HG03280 (cell line): ENCODE measurements around the gene KIF12.

Experiments used
- ATAC-seq: cut with Tn5 transposase; IDR thresholded peaks from one replicate; pipeline ENCODE4 v1.9.1; 2021; ENCODE audit warnings: mild to moderate bottlenecking, moderate library complexity; ENCODE audit not compliant: unreplicated experiment

Gene KIF12

DNA sequence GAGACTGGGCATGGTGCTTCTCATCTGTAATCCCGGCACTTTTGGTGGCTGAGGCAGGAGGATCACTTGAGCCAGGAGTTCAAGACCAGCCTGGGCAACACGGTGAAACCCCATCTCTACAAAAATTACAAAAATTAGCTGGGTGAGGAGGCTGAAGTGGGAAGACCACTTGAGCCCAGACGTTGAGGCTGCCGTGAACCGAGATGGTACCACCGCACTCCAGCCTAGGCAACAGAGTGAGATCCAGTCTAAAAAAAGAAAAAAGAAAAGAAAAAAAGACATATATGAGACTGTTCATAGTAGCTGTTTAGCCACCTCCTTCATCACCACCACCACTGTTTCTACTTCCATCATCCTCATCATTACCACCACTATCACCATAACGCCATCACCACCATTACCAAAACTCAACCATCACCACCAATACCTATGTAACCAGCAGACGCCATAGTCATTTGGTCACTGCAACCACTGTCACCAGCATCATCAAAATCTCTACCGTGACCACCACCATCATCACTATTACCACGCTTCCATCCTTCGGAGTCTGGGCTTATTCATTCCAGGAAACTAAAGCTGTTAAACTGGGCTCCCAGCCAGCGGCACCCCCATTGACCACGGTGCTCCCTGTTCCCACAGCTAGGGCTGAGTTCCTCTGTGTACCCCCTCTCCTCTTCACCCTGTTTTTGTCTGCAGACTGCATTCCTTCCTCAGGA lies 8.4 kb upstream of the KIF12 start:
- ATAC-seq = no peak

DNA sequence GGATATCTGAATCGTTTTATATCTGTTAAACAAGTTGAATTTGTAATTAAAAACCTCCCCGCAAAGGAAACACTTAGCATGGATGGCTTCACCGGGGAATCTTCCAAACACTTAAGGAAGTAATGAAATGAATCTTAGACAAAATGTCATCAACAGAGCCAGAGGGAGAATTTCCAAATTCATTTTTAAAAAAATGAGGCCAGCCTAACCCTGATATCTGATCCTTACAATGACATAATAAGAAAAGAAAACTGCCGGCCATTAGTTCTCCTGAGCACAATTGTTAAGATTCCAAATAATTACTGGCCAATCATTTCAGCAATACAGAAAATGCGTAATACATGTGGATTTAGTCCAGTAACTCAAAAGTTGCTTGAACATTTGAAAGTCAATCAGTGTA lies 6.1 kb upstream of the KIF12 start:
- no peak for ATAC-seq

DNA sequence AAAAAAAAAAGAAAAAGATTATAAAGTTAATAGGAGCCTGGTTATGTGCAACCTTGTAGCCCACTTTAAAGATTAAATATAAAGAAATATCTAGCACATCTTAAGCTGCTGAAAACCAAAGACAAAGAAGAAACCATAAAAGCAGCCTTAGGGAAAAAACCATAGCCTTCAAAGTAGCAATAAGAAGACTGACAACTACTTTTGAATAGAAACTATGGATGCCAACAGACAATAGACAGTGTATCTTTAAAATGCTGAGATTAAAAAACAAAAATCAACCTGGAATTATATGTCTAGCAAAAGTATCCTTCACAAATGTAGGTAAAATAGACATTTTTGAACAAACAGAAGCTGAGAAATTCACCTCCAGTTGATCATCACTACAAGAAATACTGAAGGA lies 3.4 kb upstream of the KIF12 start:
- ATAC-seq = no peak

DNA sequence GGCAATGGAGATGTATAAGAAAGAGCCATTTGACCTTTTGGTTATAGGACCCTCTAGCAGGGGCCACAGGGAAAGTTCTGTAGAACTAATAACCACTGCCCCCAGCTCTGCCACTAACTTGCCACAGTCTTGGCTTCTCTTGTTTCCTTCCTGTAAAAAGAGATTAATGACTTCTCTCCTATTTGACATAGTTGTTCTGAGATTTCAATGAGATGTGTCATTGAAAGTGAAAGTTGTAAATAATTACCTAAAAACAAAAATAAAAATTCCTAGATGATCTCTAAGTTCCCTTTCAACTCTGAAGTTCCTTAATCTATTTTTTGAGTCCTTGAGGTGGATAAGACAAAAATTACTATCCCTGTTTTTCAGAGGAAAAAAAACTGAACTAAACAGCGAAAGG lies 1.4 kb upstream of the KIF12 start:
- no peak for ATAC-seq

DNA sequence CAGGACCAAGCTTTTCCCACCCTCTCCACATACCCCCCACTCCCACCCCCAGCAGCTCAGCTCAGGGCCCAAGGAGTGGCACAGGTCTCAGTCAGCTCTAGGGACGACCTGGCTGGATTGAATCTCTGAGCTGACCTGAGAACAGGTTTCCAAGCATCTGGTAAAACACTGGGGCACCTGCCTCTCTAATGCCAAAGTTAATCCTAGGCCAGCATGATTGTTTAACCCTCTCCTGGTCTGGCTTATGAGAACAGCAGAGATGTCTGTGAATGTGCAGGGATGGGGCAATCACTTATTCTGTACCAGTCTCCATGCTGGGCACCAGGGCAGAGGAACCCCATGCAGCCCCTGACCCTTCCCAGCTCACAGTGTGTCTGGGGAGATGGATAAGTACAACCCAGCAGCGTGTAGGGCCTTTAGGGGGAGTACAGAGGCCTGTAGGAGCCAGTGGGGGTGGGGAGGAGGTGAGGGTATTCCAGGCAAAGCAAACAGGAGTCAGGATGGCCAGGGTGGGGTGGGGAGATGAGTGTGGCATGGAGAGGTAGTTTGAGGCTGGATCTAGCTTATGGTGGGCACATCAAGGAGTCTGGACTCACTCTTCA lies 678 bp upstream of the KIF12 start:
- no peak for ATAC-seq

DNA sequence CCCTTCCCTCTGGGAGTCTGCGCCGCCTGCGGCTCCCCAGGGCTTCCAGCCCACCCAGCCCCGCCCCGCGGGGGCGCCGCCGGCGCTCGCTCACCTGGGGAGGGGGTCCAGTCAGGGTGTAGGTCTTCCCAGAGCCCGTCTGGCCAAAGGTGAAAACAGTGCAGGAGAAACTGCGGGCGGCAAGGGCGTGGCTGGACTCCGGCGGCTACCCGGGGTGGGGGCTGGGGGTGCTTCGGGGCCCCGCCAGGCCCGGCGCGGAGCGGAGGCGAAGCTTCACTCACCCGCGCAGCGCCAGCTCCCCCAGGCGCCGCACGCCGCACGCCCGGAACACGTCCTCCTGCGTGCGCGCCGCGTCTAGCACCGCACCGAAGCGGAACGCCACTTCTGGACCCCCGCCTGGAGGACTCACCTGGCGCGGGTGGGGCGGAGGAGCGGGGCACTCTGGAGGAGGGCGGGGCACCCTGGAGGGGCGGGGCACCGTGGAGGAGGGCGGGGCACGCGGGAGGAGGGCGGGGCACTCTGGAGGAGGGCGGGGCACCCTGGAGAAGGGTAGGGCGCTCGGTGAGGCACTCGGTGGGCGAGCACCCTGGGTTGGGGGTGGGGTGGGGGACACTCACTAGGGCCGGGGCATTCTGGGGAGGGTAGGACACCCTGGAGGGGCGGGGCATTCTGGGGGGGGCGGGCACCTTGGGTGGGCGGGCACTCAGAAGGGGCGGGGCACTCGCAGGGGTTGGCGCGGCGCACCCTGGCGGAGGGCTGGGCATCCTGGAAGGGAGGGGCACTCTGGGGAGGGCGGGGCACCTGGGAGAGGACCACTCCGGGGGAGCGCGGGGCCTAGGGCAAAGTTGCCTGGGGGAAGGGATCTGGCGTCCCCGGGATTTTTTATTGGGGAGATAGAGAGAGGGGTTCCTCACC lies 814 bp downstream of the KIF12 start:
- no peak for ATAC-seq

DNA sequence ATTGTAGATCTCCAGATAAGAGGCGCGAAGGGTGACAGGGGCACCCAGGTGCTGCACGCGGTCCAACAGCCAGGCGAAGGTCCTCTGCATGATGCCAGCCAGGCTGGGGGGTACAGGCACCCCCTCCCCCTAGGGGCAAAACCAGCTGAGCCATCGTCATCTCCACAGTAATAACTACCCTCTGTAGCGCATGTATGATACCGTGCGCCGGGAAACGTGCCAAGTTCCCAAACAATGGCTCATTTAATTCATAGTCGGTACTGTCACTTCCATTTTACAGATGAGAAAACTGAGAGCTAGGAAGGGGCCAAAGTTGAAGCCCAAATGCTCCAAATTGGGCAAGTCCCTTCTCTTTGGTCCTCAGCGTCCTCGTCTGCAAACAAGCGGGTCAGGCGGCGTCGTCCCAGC lies 1.5 kb downstream of the KIF12 start:
- no peak for ATAC-seq

DNA sequence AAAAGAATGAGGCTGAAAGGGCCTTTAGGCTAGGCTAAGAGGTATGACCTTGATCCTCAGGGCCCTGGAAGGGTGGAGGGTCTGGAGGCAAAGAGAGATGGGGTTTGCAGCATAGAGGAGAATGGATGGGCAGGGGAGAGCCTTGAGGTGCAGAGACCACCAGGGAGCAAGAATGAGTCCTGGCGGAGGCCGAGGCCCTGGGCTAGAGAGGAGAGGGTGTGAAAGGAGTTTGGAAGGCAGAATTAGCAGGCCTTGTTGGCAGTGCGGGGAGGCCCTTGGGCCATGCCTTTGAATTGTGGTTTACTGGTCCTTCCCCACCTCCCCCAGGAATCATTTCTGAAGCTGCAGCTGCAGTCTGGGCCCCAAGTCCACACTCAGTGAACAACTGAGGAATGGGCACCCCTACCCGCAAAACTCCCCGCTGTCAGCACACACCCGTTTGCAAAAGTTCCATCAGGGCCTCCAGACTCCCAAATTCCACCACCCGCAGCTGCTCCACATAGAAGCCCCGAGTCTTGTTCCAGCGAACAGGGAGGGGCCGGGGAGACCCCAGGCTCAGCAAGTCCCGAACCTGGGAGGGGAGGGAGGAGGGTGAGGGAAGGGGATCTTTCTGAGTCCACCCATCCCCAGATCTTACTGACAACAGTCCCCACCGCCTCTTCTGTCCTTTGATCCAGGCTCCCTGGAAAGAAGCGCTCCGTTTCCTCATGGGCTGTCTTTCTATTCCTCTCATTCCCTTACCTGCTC lies 2.1 kb downstream of the KIF12 start:
- no peak for ATAC-seq

DNA sequence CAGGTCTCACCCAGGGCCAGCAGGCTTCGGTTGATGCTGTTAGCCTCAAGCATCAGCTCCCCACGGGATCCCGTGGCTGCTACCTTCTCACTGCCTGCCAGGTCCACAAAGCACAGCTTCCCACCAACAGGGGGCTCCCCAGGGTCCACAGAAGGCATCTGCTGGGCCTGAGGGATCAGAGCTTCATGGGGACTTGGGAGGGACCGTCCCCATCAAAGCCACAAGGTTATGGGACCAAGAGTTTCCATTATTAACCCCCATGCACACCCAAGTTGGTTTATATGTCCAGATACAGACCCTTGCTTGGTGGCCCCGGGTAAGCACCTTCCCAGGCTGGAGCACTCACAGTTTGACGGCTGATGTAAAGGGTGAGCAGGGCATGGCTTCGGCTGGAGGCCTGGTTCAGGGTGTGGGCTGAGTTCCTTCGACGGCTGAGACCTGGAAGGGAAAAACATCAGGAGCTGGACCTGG lies 3.0 kb downstream of the KIF12 start:
- no peak for ATAC-seq

DNA sequence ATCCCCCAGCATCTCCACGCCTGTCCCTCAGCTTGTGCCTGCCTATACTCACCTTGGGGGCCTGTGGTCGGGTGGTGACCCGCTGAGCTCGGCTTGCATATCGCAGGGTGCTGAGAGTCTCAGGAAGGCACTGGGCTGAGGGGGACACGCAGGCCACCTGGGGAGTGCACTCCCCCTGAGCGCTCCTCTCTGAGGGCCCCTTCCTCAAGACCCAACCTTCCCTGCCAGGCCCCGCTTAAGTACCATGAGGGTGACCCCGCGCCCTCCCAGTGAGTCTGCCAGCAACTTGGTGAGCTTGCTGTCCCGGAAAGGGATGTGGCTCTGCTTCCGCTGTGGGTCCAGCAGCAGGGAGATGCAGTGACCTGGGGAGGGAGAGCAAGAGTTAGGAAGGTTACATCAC lies 4.1 kb downstream of the KIF12 start:
- no peak for ATAC-seq

DNA sequence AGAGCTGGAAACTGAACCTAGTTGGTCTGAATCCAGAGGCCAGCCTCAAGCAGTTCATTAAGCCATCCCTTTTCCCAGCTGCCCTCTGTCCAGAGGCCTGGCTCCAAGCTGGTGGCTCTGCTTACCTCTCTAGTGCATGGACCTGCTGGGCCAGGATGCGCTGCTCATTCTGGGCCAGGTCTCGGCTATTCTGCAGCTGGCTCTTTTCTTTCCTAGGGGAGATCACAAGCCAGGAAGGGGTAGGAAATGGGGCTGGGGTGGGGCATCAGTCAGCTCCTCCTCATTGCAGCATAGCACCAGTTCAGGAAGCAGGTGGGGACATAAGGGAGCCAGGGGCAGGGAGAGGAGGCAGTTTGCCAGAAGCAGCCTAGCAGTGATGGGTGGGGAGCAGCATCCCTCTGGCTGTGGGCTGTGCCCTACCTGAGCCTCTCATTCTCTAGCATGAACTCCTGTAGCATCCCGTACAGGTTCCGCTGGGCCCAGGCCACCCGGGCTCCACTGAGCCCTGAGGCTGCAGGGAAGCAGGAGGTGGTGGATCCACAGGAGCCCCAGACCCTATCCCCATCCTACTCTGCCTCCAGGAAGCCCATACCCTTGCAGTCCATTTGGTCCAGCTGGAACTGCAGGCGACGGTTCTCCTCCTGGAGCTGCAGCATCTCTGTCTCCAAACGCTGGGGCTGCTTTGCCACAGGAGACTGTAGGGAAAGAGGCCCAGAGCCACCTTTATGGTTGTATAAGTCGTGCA lies 5.2 kb downstream of the KIF12 start:
- no peak for ATAC-seq

DNA sequence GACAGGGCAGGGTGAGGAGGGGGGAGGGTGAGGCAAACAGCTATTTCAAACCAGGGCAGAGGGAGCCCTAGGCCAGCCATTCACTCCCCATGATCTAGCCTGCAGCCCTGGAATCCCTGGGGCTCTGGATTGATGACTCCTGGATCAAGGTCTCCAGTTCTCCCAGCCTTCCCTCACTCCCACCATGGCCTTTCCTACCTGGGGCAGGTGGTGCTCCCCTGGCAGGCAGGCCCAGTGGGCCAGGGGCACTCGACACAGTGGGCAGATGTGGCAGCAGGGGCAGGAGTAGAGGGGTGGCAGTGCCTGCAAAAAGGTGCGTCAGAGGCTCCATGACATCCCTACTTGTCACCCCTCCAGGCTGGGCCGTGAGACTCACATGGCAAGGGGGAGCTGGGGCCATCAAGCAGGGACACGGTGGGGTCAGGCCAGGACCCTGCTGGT lies 6.0 kb downstream of the KIF12 start:
- no peak for ATAC-seq

DNA sequence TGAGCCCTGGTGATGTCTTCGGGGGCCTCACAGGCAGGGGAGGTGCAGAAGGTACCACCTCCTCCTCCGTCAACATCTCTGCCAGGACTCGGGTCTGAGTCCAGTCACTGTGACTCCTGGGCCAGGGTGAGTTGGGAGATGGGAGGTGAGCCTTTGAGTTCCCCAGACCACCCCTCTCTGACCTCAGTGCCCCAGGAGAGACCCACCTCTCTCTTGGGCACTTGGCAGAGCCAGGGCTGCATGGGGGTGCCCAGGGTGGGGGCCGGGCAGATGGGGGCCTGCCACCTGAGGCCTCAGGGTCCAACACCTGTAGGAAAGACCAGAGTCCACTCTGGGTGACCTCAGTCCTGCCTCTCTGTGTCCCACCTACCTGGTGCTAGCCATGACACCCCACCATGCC lies 6.8 kb downstream of the KIF12 start:
- ATAC-seq = no peak

DNA sequence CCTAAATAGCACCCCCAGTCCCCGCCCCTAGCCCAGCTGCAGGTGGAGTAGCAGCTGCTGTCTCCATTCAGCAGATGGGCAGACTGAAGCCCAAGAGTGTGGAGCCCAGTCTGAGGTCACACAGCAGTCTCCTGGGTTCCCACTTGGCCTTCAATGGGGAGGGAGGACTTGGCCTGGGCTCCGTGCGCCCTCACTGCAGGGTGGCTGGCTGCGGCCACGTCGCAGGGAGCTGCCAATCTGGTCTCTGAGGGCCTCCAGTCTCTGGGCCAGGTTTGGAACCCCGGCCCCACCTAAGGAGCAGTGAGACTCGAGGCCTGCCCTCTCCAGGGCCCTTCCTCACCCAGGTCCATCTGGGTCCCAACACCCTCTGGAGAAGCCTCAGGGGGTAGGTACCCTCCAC lies 7.4 kb downstream of the KIF12 start:
- ATAC-seq = no peak

DNA sequence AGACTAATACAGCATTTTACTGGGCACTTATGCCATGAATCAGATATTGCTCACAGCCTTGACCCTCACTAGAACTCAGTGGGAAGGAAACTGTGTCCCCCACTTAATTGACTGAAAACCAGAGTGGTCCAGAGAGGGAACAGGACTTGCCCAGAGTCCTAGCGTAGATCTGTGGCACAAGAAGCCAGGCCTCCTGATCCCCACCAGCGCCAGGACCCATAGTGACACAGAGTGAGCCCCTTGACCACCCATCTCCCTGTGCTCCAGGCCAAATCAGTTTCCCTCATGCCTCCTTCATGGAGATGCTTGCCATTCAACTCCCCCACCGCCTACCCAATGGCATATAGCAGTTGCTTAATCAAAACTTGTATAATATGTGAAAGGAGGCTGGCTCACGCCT lies 8.3 kb downstream of the KIF12 start:
- ATAC-seq = no peak

DNA sequence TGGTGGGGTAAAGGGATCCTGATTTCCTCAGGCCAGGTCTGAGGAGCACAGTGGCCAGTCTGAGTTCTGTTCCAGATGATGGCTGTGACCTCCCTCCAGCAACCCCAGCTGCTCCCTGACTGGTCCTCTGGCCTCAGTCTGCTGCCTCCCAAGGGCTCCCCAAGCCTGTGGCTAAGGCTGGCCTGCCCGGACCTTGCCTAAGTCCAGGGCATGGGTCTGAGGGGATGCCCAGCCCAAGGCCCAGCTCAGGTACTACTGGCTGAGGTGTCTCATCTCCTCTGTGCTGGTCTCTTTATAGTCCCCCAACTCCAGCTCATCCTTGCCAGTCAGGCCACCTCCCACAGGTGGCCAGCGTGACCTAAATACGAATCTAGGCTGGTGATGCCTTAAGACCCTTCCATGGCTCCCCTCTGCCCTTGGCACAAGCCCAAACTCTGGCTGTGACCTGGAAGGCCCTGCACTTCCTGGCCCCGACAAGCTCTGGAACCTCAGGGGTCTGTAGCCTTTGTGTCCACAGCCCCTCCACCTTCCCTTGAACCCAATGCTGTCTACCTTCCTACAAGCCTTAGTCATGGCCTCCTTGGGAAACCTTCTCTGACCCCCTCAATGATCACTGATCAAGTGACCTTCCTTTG lies 9.8 kb downstream of the KIF12 start:
- no peak for ATAC-seq

DNA sequence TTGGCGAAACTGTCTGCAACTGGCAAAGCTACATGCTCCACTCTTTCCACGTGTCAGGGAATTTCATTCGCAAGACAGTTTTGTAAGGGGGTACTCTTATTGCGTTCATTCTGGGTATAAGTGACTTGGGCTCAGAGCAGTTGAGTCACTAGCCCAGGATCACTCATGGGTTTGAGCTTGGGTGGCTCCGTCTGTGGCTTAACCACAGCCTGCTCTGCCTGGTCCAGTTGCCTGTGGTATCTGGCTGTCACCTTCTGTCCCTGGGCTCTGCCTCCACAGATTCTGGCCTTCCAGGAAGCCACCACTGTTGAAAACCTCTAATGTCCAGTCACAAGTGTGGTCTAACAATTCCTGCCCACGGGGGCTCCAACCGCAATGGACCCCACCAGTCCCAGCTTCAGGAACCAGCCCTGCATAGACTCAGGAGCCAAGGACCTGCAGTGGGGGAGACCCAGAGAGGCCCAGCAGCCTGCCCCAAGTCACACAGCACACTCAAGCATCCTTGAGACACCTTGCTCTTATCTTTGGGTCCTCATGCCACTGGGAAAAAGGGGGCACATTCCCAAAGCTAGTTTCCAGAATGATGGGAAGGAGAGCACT lies 10.4 kb downstream of the KIF12 start:
- ATAC-seq = no peak

DNA sequence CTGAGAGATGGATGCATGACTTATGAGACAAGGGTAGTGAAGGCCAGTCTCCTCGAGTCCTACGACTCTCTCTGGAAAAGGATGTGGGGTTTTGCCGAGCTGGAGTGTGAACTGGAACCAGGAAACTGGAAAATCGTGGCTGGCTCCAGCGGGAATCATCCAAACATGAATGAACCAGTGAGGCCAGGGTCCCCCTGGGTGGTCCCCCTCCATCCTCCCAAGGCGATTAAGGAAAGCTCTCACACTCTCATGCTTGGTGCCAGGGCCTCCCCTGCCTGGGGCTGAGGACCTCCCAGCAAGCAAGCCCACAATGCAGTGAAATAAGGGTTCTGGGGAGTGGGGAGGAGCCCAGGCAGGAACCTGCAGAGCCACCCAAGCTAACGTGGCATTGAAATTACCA lies 11.4 kb downstream of the KIF12 start:
- ATAC-seq = no peak

DNA sequence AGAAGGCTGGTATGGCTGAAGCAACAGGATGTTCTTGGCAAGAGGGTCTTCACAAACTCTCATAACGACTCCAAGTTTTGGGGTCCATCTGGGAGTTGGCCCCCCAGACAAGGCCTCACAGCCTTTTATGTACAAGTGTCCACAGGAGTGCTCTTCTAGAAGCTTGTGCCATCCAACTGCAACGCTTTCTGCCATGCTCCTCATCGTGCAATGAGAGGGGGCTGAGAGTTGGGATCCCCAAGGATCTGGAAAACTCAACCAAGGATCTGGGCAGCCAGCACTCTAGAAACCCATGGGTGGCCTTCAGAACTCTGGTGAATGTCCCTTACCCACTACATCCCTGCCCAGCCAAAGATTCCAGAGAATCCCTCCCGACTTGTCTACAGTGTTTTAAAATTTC lies 12.5 kb downstream of the KIF12 start:
- no peak for ATAC-seq

DNA sequence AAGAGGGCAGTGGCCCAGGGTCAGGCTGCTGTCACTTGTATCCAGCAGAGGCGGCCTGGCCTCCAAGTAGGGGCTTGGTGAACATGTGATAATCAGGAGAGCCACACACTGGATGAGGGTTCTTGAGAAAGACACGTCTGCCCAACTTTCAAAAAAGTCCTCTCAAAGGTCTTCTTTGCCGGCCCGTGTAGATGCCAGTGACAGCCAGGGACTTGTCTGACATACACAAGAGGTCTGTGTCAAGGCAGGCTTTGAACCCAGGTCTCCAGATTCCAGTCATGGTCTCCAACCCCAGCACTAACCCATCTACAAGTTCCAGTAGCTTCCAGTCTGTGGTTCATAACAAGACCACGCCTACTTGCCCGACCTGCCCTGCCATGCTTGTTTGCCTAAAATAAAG lies 13.1 kb downstream of the KIF12 start:
- ATAC-seq = no peak
